VCaP (cell line): ENCODE measurements around the gene SP6.
A peak's percentile ranks its signal among the peaks of the same experiment; 100 is the strongest.

ENCODE experiments used
- H3K27ac ChIP-seq: fragments of 450-650 bp; 2 replicates; pipeline ENCODE4 v1.5.1; 2017
- CTCF ChIP-seq: fragments of 450-650 bp; conservative IDR thresholded peaks from 2 replicates; pipeline ENCODE4 v1.5.1; 2017; ENCODE audit warnings: mild to moderate bottlenecking, moderate library complexity

The SP6 gene

GRCh38 chr17:47837401-47838039, 13.4 kb downstream of the SP6 start:
- TF ChIP-seq CTCF, result no peak
- no peak overlapping the region for H3K27ac ChIP-seq

- TF ChIP-seq CTCF, result no peak
- H3K27ac ChIP-seq, result no peak overlapping the region
These were observed 14.4 kb downstream of the SP6 start for GRCh38 chr17:47836601-47837000.

GRCh38 chr17:47834756-47835155, 16.2 kb downstream of the SP6 start:
- H3K27ac ChIP-seq, result no peak overlapping the region
- TF ChIP-seq CTCF, result no peak

GRCh38 chr17:47831934-47832327, 19.0 kb downstream of the SP6 start:
- no peak for TF ChIP-seq CTCF
- H3K27ac ChIP-seq, result peak overlapping the region; percentile 90

GRCh38 chr17:47831003-47831933, 19.7 kb downstream of the SP6 start, which contains the start of the genes LRRC46 and MRPL10:
Gene LRRC46 (plus strand): TSS chr17:47831670. CDS start chr17:47831990, 320 bp downstream.
Gene MRPL10 (minus strand): TSS chr17:47831541. CDS start chr17:47831511, 30 bp downstream.
- TF ChIP-seq CTCF, result peak; percentile 69
- H3K27ac ChIP-seq, result peak within 1 kb of the TSS; percentile 90

GRCh38 chr17:47830396-47831002, 20.5 kb downstream of the SP6 start:
- no peak for TF ChIP-seq CTCF
- H3K27ac ChIP-seq, result peak overlapping the region; percentile 90

- peak overlapping the region; percentile 90 for H3K27ac ChIP-seq
- no peak for TF ChIP-seq CTCF
These were observed 21.1 kb downstream of the SP6 start for GRCh38 chr17:47829870-47830269.
